SK-N-MC (cell line): ENCODE results near the gene LMF1.

Experiments
- EZH2 ChIP-seq: fragments of 200-600 bp; sonication (generic); IDR thresholded peaks from one replicate; pipeline ENCODE4 v1.6.1; 2017; ENCODE audit warnings: antibody characterized with exemption
- POLR2AphosphoS5 ChIP-seq: IDR thresholded peaks from 2 replicates; pipeline ENCODE4 v1.6.1; 2012; ENCODE audit warnings: mild to moderate bottlenecking, low read depth, low read length, borderline replicate concordance

DNA sequence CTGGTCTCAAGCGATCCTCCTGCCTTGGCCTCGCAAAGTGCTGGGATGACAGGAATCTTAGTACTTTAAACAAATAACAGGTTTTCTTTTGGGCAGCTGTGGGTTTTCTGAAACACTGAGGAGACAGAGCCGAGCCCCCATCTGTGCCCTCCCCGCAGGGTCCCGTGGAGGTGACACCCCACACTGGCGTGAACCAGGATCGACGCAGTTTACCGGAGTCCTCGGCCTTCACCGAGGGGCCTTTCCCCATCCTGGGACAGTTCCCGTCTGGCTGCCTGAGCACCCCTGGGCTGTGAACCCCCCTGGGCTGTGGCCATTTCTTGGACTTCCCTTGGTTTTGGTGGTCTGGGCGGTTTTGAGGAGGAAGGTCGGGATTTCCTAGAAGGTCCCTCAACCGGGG is 154.9 kb downstream of the LMF1 start:
- TF ChIP-seq EZH2 (no peak), POLR2AphosphoS5 (no peak)
